KOPT-K1 (cell line): ENCODE results near the gene SND1.
"Not testable (repeated sequence)": the region's sequence is repeated elsewhere in the genome, so short reads cannot be mapped to it uniquely, and the experiment has no call there.

ENCODE experiments used
- H3K27ac ChIP-seq: fragments of 200-600 bp; sonication (generic); 2 replicates; pipeline ENCODE4 v1.5.1; 2016; ENCODE audit warnings: antibody characterized with exemption, mild to moderate bottlenecking, low read depth, low read length; ENCODE audit not compliant: poor library complexity, severe bottlenecking
- H3K36me3 ChIP-seq: fragments of 200-600 bp; sonication (generic); 2 replicates; pipeline ENCODE4 v1.5.1; 2017; ENCODE audit warnings: antibody characterized with exemption, mild to moderate bottlenecking, low read length, moderate library complexity; ENCODE audit not compliant: insufficient read depth
- H3K9me3 ChIP-seq: fragments of 200-600 bp; sonication (generic); 2 replicates; pipeline ENCODE4 v1.5.1; 2017; ENCODE audit warnings: antibody characterized with exemption, low read length, mild to moderate bottlenecking; ENCODE audit not compliant: insufficient read depth, poor library complexity, severe bottlenecking

SND1 gene

DNA sequence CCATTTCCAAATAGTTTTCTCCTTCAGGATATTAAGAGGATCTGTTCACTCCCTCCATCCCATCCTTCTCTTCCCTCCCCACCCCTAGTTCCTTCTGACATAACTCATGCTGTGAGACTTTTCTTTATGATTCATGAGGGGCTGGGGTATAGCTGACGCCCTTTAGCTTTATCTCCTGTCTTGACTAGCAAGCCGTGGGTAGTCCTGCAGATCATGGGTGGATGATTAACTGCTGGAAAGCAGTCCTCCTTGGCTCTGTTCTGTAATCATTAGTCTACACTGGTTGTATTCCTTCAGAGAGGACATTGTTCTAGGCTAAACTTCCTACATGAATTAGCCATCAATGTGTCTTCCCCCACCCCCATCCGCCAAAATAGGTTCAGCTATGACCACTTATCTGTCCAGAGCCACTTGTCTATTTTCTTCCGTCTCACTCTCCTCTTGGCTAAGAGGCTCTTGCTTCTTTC lies 243.9 kb downstream of the SND1 start:
- no peak overlapping the region for H3K27ac ChIP-seq
- H3K36me3 ChIP-seq, result peaks cover 50% of the 10 kb centered on the region
- H3K9me3 ChIP-seq, result no peaks in the 10 kb centered on the region

DNA sequence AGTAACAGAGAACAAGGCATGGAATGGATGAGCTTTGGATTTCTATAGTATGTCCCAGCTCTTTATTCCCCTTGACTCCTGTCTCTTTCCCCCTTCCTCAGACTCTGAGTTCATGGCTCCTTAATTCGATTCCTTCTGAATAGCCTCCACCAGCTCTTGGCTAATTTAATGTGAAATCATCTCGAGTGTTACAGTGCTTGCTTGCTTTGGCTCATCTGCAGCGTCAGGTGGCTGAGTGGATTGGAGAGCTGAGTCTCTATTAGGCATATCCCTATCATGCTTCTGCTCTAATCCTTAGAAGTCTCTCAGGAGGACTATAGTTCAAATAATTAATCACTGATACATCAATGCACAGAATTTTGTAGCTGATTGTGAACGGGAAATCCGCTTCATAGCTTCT lies 244.7 kb downstream of the SND1 start:
- H3K36me3 ChIP-seq, result peaks cover 42% of the 10 kb centered on the region
- H3K9me3 ChIP-seq, result no peaks in the 10 kb centered on the region
- no peak overlapping the region for H3K27ac ChIP-seq

DNA sequence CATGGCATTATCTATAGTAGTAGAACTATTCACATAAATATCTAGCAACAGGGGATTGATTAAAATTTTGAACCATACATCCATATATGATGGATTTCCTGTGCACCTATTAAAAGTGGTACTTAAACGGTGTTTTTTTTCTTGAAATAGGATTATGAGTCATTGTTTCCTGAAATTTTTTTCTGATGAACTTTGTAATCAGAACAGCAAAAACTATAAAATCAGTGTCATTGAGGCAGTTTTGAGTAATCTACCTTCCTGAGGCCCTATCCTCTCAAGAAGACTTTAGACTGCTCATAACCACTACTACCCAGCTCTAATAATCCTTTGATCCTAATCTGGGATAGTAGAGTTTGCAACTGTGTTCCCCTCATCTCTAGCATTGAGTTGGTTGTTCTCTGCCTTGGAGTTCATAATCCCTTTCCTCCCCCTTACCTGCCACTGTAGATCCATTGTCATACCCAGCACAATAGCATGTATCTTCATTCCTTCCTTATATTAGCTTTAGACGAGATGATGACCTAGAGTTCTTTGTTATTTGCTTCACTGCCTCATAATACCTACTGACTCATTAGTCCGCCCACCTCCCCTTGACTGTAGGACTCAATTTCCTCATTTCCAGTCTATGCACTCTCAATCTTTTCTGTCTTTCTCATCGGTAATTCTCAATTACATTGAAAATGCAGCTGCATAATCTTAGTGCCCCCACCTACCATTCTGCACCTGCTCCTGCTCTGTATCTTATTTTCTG lies 245.9 kb downstream of the SND1 start:
- no peak overlapping the region for H3K27ac ChIP-seq
- peaks cover 30% of the 10 kb centered on the region for H3K36me3 ChIP-seq

DNA sequence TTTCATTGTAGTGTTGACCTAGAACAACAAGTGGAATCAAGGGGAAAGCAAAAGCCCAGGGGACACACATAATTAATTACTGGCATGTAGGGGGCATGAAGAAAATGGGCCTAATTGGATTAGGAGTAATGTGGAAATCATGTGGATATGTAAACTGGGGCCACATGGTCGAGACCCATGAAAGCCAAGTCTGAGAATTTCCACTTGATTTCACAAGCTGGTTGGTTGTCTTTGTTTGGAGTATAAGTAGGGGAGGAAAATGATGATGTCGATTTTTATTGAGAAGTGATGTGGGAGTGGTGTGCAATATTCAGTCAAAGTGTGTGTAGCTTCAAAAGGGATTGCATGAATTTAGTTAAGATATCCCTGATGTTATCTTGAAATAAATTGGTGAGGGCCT lies 247.4 kb downstream of the SND1 start:
- Histone ChIP-seq H3K27ac (no peak overlapping the region), H3K9me3 (no peaks in the 10 kb centered on the region), H3K36me3 (peaks cover 22% of the 10 kb centered on the region)

More for the DNA sequence above, 245.9 kb downstream of the SND1 start:
- no peaks in the 10 kb centered on the region for H3K9me3 ChIP-seq

DNA sequence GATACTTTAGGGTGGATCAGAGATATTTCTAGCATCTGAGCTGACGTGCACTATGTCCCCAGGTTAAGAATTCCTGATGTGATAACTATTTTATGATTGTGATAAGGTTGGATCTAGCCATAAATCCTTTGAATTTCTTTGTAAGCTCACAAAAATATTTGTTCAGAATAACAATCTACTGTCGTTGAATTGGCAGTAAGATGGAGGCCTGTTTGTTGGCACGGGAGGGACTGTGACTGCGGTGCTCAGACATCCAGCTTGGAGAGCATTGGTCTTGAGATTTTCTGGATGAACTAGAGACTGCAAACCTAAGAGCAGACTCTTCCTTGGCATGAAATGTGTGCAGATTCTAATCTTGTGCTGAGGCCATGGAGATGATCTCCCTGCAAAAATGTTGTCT lies 248.1 kb downstream of the SND1 start:
- no peak overlapping the region for H3K27ac ChIP-seq
- H3K36me3 ChIP-seq, result peaks cover 29% of the 10 kb centered on the region
- H3K9me3 ChIP-seq, result no peaks in the 10 kb centered on the region

DNA sequence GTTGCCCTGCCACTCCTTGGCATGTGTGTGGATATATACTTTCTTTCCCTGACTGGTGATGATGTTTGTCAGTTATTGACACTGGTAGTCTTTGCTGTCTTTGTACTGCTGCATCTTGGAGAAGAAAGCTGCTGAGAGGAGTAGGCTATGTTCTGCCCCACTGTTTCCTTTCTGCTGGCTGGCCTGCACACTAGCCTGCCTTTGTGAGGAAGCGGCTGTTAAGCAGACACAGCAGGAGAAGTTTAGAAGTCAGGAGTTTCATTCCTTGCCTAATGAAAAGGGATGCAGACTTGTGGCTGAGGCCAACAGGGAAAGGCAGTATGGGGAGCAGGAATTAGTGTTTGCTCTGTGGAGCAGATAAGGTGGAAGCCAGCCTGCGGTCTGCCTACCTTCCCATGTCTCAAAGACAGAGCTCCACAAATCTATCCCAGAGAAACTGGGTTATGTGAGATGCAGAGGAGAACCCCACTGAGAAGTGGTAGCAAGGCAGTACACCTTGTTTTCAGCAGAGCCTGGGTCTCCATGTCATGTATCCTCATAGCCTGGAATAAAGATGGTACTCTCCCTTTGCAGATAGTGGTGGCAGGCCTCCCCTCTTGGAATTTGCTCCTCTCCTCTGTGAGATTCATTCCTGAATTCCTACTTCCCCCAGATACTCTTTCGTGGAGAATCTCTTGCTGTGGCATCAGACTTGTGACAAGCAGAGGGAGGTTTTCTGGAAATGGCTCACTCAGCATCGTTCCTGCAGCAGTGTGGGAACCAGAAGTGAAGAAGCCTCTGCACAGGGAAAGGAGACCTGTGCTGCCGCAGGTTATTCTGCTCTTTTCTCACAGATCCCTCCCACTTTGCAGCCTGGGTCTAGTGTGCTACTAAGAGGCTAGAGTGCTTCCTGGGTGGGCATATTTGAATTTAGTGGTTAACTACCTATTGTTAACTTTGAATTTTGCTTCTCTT lies 249.0 kb downstream of the SND1 start:
- no peak overlapping the region for H3K27ac ChIP-seq
- H3K36me3 ChIP-seq, result peaks cover 27% of the 10 kb centered on the region
- H3K9me3 ChIP-seq, result no peaks in the 10 kb centered on the region

DNA sequence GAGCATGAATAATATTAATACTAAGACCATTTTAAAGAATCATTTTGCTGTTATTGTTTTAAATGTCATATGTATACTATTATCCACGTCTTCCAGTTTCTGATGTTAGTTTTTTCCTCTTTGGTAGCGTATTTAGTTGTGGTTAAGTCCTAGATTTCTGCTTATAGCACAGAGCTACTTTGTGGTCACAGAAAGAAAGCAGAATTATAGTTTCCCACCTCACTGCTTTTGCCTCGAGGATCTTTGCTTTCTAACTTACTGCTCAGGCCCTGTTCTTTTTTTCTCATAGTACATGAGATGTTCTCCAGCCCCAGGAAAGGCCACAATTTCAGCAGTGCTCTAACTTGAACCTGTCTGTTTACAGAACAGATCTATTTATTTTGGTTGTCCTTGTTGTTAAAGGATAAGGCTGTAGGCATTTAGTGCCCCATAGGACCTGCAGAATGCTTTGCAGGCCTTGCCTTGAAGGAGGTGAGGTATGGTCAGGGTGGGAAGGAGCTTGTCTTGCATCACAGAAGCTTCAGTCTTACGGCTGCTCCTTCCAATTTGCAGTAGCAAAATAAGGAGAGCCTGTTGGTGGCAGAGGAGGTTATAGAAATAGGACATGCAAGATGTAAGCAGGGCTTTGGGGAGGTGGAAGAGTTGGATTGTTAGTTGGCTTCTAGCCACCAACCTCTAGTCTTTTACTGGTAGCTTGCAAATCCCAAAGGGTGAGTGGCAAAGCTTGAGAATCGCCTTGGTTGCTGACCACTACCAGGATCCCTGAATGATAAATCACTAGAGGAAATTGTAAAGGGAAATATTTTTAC lies 250.1 kb downstream of the SND1 start:
- peaks cover 26% of the 10 kb centered on the region for H3K36me3 ChIP-seq
- H3K27ac ChIP-seq, result no peak overlapping the region
- H3K9me3 ChIP-seq, result no peaks in the 10 kb centered on the region

DNA sequence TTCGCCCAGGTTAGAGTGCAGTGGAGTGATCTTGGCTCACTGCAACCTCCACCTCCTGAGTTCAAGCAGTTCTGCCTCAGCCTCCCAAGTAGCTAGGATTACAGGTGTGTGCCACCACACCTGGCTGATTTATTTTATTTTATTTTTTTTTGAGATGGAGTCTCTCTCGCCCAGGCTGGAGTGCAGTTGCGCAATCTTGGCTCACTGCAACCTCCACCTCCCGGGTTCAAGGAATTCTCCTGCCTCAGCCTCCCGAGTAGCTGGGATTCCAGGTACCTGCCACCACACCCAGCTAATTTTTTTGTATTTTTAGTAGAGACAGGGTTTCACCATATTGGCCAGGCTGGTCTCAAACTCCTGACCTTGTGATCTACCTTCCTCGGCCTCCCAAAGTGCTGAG lies 250.8 kb downstream of the SND1 start:
- not testable (repeated sequence) for H3K27ac ChIP-seq
- H3K36me3 ChIP-seq, result peaks cover 30% of the 10 kb centered on the region

DNA sequence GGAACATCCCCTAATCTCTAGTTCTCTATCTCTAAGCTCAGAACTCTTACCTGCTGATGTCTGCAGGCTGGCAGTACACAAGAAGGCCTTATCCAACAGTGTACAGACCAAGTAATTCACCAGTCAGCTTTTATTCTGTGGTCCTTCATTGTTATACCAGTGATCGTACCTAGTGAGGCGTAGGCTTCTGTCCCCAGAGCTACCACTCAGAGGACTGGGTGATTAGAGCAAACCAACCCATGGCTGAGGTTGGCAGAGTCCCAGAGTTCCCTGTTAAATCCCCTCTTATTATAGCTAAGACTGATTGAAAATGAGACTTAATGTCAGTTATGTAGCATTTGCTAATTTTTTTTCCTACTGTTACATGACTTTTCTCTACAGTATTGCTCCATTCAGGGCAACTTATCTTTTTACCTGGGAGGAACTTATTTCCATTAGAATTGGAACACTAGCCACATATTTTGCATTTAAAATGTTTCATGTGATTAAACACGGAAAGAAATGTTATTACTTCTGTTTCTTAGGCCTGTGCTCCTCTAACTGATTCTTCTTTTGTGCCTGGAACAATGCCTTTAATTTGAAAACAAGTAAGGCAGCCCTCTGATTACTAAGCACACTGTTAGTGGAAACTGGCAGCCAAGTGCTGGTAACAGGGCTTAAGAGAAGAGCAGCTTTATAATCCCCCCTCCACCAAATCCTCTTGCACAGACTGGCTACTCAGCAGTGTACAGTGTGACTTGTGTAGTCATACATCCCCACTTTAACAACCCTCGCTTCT lies 252.1 kb downstream of the SND1 start:
- H3K27ac ChIP-seq, result no peak overlapping the region
- H3K9me3 ChIP-seq, result no peaks in the 10 kb centered on the region
- peaks cover 30% of the 10 kb centered on the region for H3K36me3 ChIP-seq

More for the DNA sequence above, 250.8 kb downstream of the SND1 start:
- H3K9me3 ChIP-seq, result not testable (repeated sequence)

DNA sequence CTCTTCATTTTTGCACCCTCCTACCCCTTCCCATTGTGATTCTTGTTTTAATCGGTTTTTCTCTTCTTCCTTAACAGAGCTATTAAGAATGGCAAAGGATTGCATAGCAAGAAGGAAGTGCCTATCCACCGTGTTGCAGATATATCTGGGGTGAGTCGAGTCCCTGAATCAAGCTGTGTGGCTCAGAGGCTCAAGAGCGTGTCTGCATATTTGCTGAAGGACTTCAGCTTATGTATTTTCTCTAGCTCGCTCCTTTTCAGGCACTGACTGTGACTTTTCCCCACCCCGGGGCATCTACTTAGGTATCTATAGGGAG lies 252.6 kb downstream of the SND1 start:
- Histone ChIP-seq H3K36me3 (peaks cover 33% of the 10 kb centered on the region), H3K27ac (no peak overlapping the region), H3K9me3 (no peaks in the 10 kb centered on the region)

DNA sequence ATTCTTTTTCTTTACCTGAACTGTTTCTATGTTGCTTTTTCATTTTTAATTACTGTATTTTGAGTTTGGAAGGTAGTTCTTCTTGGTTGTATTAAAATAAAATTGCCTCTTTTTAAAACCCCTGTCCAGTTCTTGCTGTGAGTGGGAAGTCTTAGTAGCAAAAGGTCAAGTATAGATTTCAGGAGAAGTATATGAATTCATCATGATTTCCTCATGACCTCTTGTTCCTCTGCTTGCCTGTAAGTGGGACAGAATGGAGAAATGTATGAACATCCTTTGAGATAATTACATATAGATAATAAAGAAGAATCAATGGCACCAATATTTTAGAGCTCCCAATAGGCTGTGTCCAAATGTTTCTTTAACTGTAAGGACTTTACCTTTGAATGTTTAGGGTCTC lies 253.0 kb downstream of the SND1 start:
- no peaks in the 10 kb centered on the region for H3K9me3 ChIP-seq
- H3K36me3 ChIP-seq, result peaks cover 33% of the 10 kb centered on the region
- no peak overlapping the region for H3K27ac ChIP-seq

DNA sequence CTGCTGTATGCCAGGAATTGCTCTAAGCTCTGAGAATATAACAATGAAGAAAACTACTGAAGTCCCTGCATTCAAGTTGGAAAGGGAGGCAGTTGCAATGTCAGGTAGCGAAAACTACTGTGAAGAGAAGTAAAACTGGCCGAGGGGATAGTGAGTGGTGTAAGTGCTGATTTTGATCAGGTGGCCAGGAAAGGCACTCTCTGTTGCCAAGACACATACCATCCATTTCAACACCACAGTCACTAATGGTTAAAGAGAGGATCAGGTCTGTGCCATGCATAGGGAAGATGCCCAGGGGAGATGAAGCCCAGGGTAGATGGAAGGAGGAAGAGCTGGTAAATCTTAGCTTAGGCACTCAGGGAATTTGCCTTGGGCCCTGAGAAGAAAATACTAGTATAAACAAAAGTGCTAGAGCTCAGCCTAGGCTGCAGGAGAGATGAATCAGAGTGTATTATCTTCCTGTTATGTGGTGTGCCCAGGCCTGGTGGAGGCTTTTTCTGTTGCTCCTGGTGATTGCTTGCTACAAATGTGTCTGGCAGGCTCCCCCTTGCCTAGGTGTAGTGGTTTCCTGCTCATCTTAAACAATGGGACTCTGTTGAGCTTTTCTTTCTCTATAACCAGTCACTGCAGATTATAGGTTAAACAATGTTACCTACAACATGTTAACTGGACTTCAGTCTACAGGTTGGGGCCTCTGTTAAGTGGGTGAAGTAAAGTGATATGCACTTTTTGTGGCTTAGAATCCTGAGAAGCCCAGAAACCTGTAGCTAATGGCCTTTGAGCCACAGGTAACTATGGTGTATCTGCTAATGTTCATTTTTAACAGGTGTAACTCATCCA lies 253.7 kb downstream of the SND1 start:
- Histone ChIP-seq H3K27ac (no peak overlapping the region), H3K36me3 (peaks cover 38% of the 10 kb centered on the region), H3K9me3 (no peaks in the 10 kb centered on the region)

DNA sequence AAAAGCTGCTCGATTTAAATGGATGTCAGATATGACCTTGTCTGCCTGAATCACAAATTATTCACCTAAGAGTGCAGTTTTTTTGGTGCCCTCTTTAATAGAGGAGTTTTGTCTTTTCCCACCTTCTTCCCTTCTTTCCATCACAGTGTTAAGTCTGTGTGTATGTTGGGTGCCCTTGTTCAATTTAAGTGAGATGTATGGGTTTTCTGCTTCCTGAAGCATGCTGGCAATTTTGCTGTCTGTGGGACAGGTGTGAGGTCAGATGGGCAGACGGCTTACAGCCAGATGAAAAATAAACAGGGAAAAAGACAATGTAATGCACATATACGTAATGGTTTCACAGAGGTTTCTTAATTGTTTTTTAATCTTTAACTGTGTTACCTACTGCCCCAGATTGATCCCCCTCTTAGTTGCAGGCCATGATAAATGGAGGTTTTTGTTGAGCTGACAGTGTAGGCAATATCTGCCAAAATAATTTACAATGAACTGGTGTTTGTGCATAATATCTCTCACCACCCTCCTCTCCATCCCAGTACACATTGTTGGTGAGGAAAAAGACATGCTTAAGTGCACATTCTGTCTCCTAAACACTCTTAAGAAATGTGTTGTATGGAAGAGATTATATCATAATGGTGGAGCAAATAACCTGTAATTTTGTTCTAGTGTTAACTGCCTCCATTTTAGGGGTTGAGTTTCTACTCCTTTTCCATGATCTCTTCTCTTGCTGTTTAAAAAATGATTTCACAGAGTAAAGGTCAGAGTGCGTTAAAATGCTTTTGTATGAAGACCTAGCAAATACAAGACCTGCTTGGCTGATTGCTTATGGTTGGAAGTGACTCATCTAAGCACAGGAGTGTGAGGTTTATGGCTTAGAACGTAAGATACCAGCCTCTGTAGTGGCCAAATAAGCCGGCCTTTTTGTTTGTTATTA lies 255.4 kb downstream of the SND1 start:
- peaks cover 42% of the 10 kb centered on the region for H3K36me3 ChIP-seq
- H3K9me3 ChIP-seq, result no peaks in the 10 kb centered on the region
- no peak overlapping the region for H3K27ac ChIP-seq
